Upper lobe of right lung (tissue), 1 donor: Measurements from ENCODE around the gene STEAP3. TPM values are rescaled to one million over a fixed set of nuclear protein-coding genes. Genes with fewer than 3 reads are reported as not detected.

Source experiments
- ATAC-seq: fragments of 200-7000 bp; cut with Tn5 transposase; one replicate; pipeline ENCODE4 v1.9.1; 2020; ENCODE audit warnings: mild to moderate bottlenecking, moderate library complexity
- DNase-seq: peaks from one replicate; pipeline ENCODE4 v3.0.0-alpha.2; 2020
- H3K27ac ChIP-seq: fragments of 200-600 bp; one replicate; pipeline ENCODE4 v1.8.0; 2022
- H3K27me3 ChIP-seq: fragments of 200-600 bp; one replicate; pipeline ENCODE4 v1.8.0; 2022; ENCODE audit warnings: mild to moderate bottlenecking
- H3K36me3 ChIP-seq: fragments of 200-600 bp; one replicate; pipeline ENCODE4 v1.8.0; 2022
- H3K4me1 ChIP-seq: fragments of 200-600 bp; one replicate; pipeline ENCODE4 v1.8.0; 2022
- H3K4me3 ChIP-seq: fragments of 200-600 bp; one replicate; pipeline ENCODE4 v1.8.0; 2022; ENCODE audit warnings: mild to moderate bottlenecking
- H3K9me3 ChIP-seq: fragments of 200-600 bp; one replicate; pipeline ENCODE4 v1.8.0; 2022
- CTCF ChIP-seq: fragments of 200-600 bp; IDR thresholded peaks from one replicate; pipeline ENCODE4 v1.8.0; 2022; ENCODE audit warnings: antibody characterized with exemption
- intact Hi-C: fragments of 100-400 bp; cut with DNase I; formaldehyde crosslinking; loops from one replicate; pipeline ENCODE4 v1.11.0; 2022
- total RNA-seq: library from RNA; stranded (reverse); fragmentation: NEBNext Ultra II Directional; extraction: Animal tissue kit (Norgen Biotek cat#: 25700); gene quantifications from one replicate; pipeline ENCODE4 v1.2.1, GENCODE V29; 2021
- donor health status: DM: no; HTN: yes; CAD: no; lungs with severe emphysema.

Gene STEAP3
- total RNA-seq, 1 donor from 2014 or later, result 14.1 TPM

GRCh38 chr2:119252186-119253113, 28.8 kb downstream of the STEAP3 start:
- intact Hi-C loops, result no loop called here
- DNase-seq (no peak), ATAC-seq (no peak)
- Histone ChIP-seq H3K4me3 (no peak overlapping the region), H3K4me1 (no peaks in the 10 kb centered on the region), H3K27ac (no peak overlapping the region), H3K27me3 (no peaks in the 10 kb centered on the region), H3K9me3 (no peaks in the 10 kb centered on the region), H3K36me3 (no peaks in the 10 kb centered on the region)
- TF ChIP-seq CTCF, result no peak

- Histone ChIP-seq H3K9me3 (no peaks in the 10 kb centered on the region), H3K36me3 (no peaks in the 10 kb centered on the region), H3K27me3 (no peaks in the 10 kb centered on the region), H3K27ac (no peak overlapping the region), H3K4me3 (no peak overlapping the region), H3K4me1 (no peaks in the 10 kb centered on the region)
- DNase-seq (no peak), ATAC-seq (no peak)
- intact Hi-C loops, result no loop called here
- no peak for TF ChIP-seq CTCF
These were observed 29.6 kb downstream of the STEAP3 start for GRCh38 chr2:119253114-119253702.

- H3K36me3 ChIP-seq, result no peaks in the 10 kb centered on the region
- H3K27me3 ChIP-seq, result no peaks in the 10 kb centered on the region
- intact Hi-C loops, result no loop called here
- no peak for TF ChIP-seq CTCF
- no peaks in the 10 kb centered on the region for H3K4me1 ChIP-seq
- no peak overlapping the region for H3K4me3 ChIP-seq
- no peak overlapping the region for H3K27ac ChIP-seq
- no peaks in the 10 kb centered on the region for H3K9me3 ChIP-seq
- ATAC-seq (no peak), DNase-seq (no peak)
These were observed 30.3 kb downstream of the STEAP3 start for GRCh38 chr2:119253760-119254600.

- Histone ChIP-seq H3K27me3 (no peaks in the 10 kb centered on the region), H3K27ac (no peak overlapping the region), H3K36me3 (no peaks in the 10 kb centered on the region), H3K9me3 (no peaks in the 10 kb centered on the region), H3K4me1 (no peaks in the 10 kb centered on the region), H3K4me3 (no peak overlapping the region)
- DNase-seq (no peak), ATAC-seq (no peak)
- intact Hi-C loops, result no loop called here
- TF ChIP-seq CTCF, result no peak
These were observed 31.0 kb downstream of the STEAP3 start for GRCh38 chr2:119254601-119255080.

GRCh38 chr2:119255760-119256581, 32.3 kb downstream of the STEAP3 start:
- H3K9me3 ChIP-seq, result no peaks in the 10 kb centered on the region
- no peak for TF ChIP-seq CTCF
- no peak overlapping the region for H3K4me3 ChIP-seq
- H3K36me3 ChIP-seq, result no peaks in the 10 kb centered on the region
- H3K4me1 ChIP-seq, result no peaks in the 10 kb centered on the region
- no peak for ATAC-seq
- H3K27me3 ChIP-seq, result no peaks in the 10 kb centered on the region
- H3K27ac ChIP-seq, result no peak overlapping the region
- intact Hi-C loops, result no loop called here
- DNase-seq, result no peak
